HEK293T (cell line): ENCODE data around the gene ALDH3A1.

ENCODE experiments used
- ARNT ChIP-seq: fragments of 450-650 bp; IDR thresholded peaks from 2 replicates; pipeline ENCODE4 v1.6.1; 2017; ENCODE audit warnings: mild to moderate bottlenecking
- BHLHE40 ChIP-seq: fragments of 450-650 bp; IDR thresholded peaks from 2 replicates; pipeline ENCODE4 v1.6.1; 2016; ENCODE audit warnings: mild to moderate bottlenecking, moderate library complexity, borderline replicate concordance
- FOXM1 ChIP-seq: fragments of 450-650 bp; IDR thresholded peaks from 2 replicates; pipeline ENCODE4 v1.6.1; 2017; ENCODE audit warnings: mild to moderate bottlenecking, borderline replicate concordance
- HDGF ChIP-seq: fragments of 450-650 bp; IDR thresholded peaks from 2 replicates; pipeline ENCODE4 v1.6.1; 2017; ENCODE audit warnings: antibody characterized with exemption, borderline replicate concordance
- NFRKB ChIP-seq: fragments of 450-650 bp; IDR thresholded peaks from 2 replicates; pipeline ENCODE4 v1.6.1; 2016; ENCODE audit warnings: mild to moderate bottlenecking, moderate library complexity
- SP1 ChIP-seq: fragments of 450-650 bp; IDR thresholded peaks from 2 replicates; pipeline ENCODE4 v1.6.1; 2017
- SUZ12 ChIP-seq: fragments of 450-650 bp; IDR thresholded peaks from 2 replicates; pipeline ENCODE4 v1.6.1; 2016; ENCODE audit warnings: mild to moderate bottlenecking
- TARDBP ChIP-seq: fragments of 450-650 bp; IDR thresholded peaks from 2 replicates; pipeline ENCODE4 v1.6.1; 2016

GRCh38 chr17:19729900-19730299, 18.2 kb downstream of the ALDH3A1 start:
- TF ChIP-seq FOXM1 (no peak), SP1 (no peak), TARDBP (no peak), ARNT (no peak), BHLHE40 (no peak), NFRKB (no peak), SUZ12 (no peak), HDGF (no peak)
